GM19035 (cell line): ENCODE results near the gene YRDC.

Experiments used
- ATAC-seq: cut with Tn5 transposase; IDR thresholded peaks from one replicate; pipeline ENCODE4 v1.9.1; 2021; ENCODE audit not compliant: unreplicated experiment

The YRDC gene

GRCh38 chr1:37822906-37823815, 15.2 kb upstream of the YRDC start:
- ATAC-seq: no peak

GRCh38 chr1:37821481-37821880, 13.5 kb upstream of the YRDC start:
- ATAC-seq: no peak

- no peak for ATAC-seq
These were observed 9.5 kb upstream of the YRDC start for GRCh38 chr1:37817481-37817880.

- ATAC-seq: no peak
These were observed 6.2 kb upstream of the YRDC start for GRCh38 chr1:37814252-37814651.

GRCh38 chr1:37813529-37814145, 5.6 kb upstream of the YRDC start:
- no peak for ATAC-seq

- no peak for ATAC-seq
These were observed 3.1 kb upstream of the YRDC start for GRCh38 chr1:37811027-37811655.

GRCh38 chr1:37809942-37810341, 1.9 kb upstream of the YRDC start:
- ATAC-seq: no peak

- ATAC-seq: peak; percentile 37
These were observed 636 bp upstream of the YRDC start for GRCh38 chr1:37808369-37809319.

- no peak for ATAC-seq
These were observed 821 bp downstream of the YRDC start for GRCh38 chr1:37807220-37807554.

GRCh38 chr1:37802439-37802838, 5.6 kb downstream of the YRDC start:
- no peak for ATAC-seq

GRCh38 chr1:37797750-37798345, 10.2 kb downstream of the YRDC start:
- no peak for ATAC-seq

- no peak for ATAC-seq
These were observed 12.5 kb downstream of the YRDC start for GRCh38 chr1:37795340-37796125.

GRCh38 chr1:37794372-37795339, 13.4 kb downstream of the YRDC start:
- peak; percentile 39 for ATAC-seq

- ATAC-seq: peak; percentile 64
These were observed 14.1 kb downstream of the YRDC start, which contains the start of gene MANEAL for GRCh38 chr1:37793773-37794371. Gene MANEAL, plus strand, starts transcription at chr1:37793847. Its CDS starts 336 bp downstream, at chr1:37794183.

GRCh38 chr1:37792943-37793686, 14.9 kb downstream of the YRDC start:
- no peak for ATAC-seq

GRCh38 chr1:37782491-37782890, 25.5 kb downstream of the YRDC start:
- ATAC-seq: no peak

- ATAC-seq: no peak
These were observed 29.4 kb downstream of the YRDC start for GRCh38 chr1:37778654-37779053.
